ENCODE data around the gene ADAM30.

The ADAM30 gene

DNA sequence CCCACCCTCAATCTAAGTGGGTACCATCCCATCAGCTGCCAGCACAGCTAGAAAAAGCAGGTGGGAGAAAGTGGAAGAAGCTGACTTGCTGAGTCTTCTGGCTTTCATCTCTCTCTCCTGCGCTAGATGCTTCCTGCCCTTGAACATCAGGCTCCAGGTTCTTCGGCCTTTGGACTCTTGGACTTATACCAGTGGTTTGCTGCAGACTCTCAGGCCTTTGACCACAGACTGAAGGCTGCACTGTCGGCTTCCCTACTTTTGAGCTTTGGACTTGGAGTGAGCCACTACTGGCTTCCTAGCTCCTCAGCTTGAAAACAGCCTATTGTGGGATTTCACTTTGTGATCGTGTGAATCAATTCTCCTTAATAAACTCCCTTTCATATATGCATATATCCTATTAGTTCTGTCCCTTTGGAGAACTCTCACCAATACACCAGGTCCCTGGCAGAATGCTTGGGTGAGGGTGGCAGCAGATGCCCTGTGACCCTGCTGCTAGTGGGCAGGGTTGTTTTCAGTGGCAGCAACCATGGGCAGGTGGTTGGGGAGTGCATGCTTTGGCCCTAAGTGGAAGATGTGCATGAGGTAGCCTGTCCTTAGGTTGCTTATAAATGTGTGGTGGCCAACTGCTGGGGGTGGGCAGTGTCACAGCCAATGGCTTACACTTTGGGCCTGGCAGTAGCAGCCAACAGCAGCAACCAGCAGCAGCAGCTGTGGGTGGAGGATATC lies 10.8 kb upstream of the ADAM30 start:
- Histone ChIP-seq H3K9ac (ENCODE audit: low read length) (no peak overlapping the region), H3K4me3 (ENCODE audit: low read length) (no peak overlapping the region), H3K9me3 (ENCODE audit: control insufficient read depth, low read length) (no peaks in the 10 kb centered on the region), H3K4me1 (ENCODE audit: control insufficient read depth, insufficient read depth, low read length) (no peaks in the 10 kb centered on the region), H3K27me3 (ENCODE audit: control insufficient read depth, insufficient read depth, low read length) (no peaks in the 10 kb centered on the region), H3K36me3 (ENCODE audit: control insufficient read depth, insufficient read depth, low read length) (no peaks in the 10 kb centered on the region)

DNA sequence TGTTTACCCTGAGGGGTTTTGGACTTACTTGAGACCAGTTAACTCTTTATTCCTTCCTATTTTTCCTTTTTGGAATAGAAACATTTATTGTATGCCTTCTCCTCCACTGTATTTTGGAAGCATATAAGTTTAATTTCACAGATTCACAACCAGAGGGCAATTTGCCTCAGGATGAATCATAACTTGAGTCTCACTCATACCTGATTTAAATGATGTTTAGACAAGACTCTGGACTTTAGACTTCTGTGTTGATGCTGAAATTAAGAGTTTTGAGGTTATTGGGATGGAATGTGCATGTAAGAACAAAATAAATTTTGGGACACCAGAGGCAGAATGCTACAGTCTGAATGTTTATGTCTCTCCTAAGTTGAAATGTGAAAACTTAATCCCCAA lies 7.1 kb upstream of the ADAM30 start:
- Histone ChIP-seq H3K9ac (ENCODE audit: low read length) (no peak overlapping the region), H3K9me3 (ENCODE audit: control insufficient read depth, low read length) (no peaks in the 10 kb centered on the region), H3K27me3 (ENCODE audit: control insufficient read depth, insufficient read depth, low read length) (no peaks in the 10 kb centered on the region), H3K4me1 (ENCODE audit: control insufficient read depth, insufficient read depth, low read length) (no peaks in the 10 kb centered on the region), H3K36me3 (ENCODE audit: control insufficient read depth, insufficient read depth, low read length) (no peaks in the 10 kb centered on the region), H3K4me3 (ENCODE audit: low read length) (no peak overlapping the region)

DNA sequence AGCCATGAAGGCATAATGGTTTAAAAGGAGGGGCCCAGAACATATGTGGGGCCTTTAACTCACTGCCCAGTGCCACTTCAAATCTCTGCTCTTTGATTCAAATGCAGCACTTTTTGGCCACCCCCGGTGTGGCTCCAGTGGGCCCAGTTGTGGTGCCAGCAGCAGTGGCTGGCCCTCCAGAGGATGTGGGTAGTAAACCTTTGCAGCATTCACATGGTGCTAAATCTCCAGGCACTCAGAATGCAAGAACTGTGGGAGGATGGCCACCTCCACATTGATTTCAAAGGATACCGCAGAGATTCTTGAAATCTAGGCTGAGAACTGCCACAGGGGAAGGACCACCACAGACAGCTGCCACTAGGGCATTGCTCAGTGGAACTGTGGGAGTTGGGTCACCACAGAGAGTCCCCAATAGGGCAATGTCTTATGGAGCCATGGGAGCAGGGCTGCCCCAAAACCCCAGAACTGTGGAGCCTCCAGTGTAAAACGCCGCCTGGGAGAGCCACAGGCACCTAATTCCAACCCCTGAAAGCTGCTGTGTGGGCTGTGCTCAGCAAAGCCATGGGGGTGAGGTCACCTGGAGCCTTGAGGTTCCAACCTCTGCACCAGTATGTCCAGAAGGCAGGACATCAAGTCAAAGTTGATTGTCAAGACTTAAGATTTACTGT lies 6.6 kb upstream of the ADAM30 start:
- Histone ChIP-seq H3K4me3 (ENCODE audit: low read length) (no peak overlapping the region), H3K36me3 (ENCODE audit: control insufficient read depth, insufficient read depth, low read length) (no peaks in the 10 kb centered on the region), H3K27me3 (ENCODE audit: control insufficient read depth, insufficient read depth, low read length) (no peaks in the 10 kb centered on the region), H3K9me3 (ENCODE audit: control insufficient read depth, low read length) (no peaks in the 10 kb centered on the region), H3K9ac (ENCODE audit: low read length) (no peak overlapping the region), H3K4me1 (ENCODE audit: control insufficient read depth, insufficient read depth, low read length) (no peaks in the 10 kb centered on the region)

- Histone ChIP-seq H3K4me3 (ENCODE audit: low read length) (no peak overlapping the region), H3K36me3 (ENCODE audit: control insufficient read depth, insufficient read depth, low read length) (no peaks in the 10 kb centered on the region), H3K9me3 (ENCODE audit: control insufficient read depth, low read length) (no peaks in the 10 kb centered on the region), H3K4me1 (ENCODE audit: control insufficient read depth, insufficient read depth, low read length) (no peaks in the 10 kb centered on the region), H3K27me3 (ENCODE audit: control insufficient read depth, insufficient read depth, low read length) (peaks cover 10% of the 10 kb centered on the region), H3K9ac (ENCODE audit: low read length) (no peak overlapping the region)
Observed at GRCh38 chr1:119898981-119899720, 2.8 kb upstream of the ADAM30 start.

- no peaks in the 10 kb centered on the region for H3K9me3 ChIP-seq (ENCODE audit: control insufficient read depth, low read length)
- no peaks in the 10 kb centered on the region for H3K36me3 ChIP-seq (ENCODE audit: control insufficient read depth, insufficient read depth, low read length)
- H3K4me3 ChIP-seq (ENCODE audit: low read length) = no peak overlapping the region
- H3K4me1 ChIP-seq (ENCODE audit: control insufficient read depth, insufficient read depth, low read length) = no peaks in the 10 kb centered on the region
- H3K9ac ChIP-seq (ENCODE audit: low read length) = no peak overlapping the region
- H3K27me3 ChIP-seq (ENCODE audit: control insufficient read depth, insufficient read depth, low read length) = peaks cover 10% of the 10 kb centered on the region
Observed at GRCh38 chr1:119898530-119898929, 2.2 kb upstream of the ADAM30 start.

- Histone ChIP-seq H3K9ac (ENCODE audit: low read length) (no peak overlapping the region), H3K4me1 (ENCODE audit: control insufficient read depth, insufficient read depth, low read length) (no peaks in the 10 kb centered on the region), H3K4me3 (ENCODE audit: low read length) (no peak overlapping the region), H3K36me3 (ENCODE audit: control insufficient read depth, insufficient read depth, low read length) (no peaks in the 10 kb centered on the region), H3K27me3 (ENCODE audit: control insufficient read depth, insufficient read depth, low read length) (peaks cover 10% of the 10 kb centered on the region), H3K9me3 (ENCODE audit: control insufficient read depth, low read length) (no peaks in the 10 kb centered on the region)
Observed at GRCh38 chr1:119895102-119895501, 1.2 kb downstream of the ADAM30 start.

GRCh38 chr1:119893827-119894700 lies 2.3 kb downstream of the ADAM30 start:
- Histone ChIP-seq H3K4me3 (ENCODE audit: low read length) (no peak overlapping the region), H3K4me1 (ENCODE audit: control insufficient read depth, insufficient read depth, low read length) (no peaks in the 10 kb centered on the region), H3K27me3 (ENCODE audit: control insufficient read depth, insufficient read depth, low read length) (peaks cover 10% of the 10 kb centered on the region), H3K36me3 (ENCODE audit: control insufficient read depth, insufficient read depth, low read length) (no peaks in the 10 kb centered on the region), H3K9me3 (ENCODE audit: control insufficient read depth, low read length) (no peaks in the 10 kb centered on the region), H3K9ac (ENCODE audit: low read length) (no peak overlapping the region)

DNA sequence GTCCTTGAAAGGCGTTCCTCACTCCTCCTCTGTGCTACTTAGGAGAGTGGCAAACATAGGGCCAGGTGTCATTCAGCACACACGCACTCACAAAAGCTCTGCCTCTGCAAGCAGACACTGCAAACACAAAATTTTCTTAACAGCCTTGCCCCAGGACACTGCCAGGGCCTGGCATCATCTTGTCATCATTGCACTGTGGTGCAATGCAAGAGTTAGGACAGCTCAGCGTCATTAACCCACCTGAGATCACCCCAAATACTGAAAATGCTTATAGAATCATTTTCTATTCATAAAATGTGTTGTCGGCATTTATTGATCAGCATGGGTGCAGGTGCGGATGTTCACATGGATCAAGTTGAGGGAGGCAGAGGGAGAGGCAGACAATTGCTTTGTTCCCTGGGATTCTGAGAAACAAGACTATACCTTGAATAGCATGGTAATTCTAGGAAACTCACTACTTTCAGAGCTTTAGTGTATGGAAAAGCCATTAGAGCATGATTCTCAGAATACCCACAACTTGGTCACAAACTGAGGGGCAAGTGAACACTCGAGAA lies 3.0 kb downstream of the ADAM30 start:
- Histone ChIP-seq H3K4me1 (ENCODE audit: control insufficient read depth, insufficient read depth, low read length) (no peaks in the 10 kb centered on the region), H3K27me3 (ENCODE audit: control insufficient read depth, insufficient read depth, low read length) (peaks cover 10% of the 10 kb centered on the region), H3K4me3 (ENCODE audit: low read length) (no peak overlapping the region)

GRCh38 chr1:119891386-119891785 lies 4.9 kb downstream of the ADAM30 start:
- Histone ChIP-seq H3K9me3 (ENCODE audit: control insufficient read depth, low read length) (no peaks in the 10 kb centered on the region), H3K4me1 (ENCODE audit: control insufficient read depth, insufficient read depth, low read length) (no peaks in the 10 kb centered on the region), H3K27me3 (ENCODE audit: control insufficient read depth, insufficient read depth, low read length) (peaks cover 10% of the 10 kb centered on the region), H3K4me3 (ENCODE audit: low read length) (no peak overlapping the region), H3K9ac (ENCODE audit: low read length) (no peak overlapping the region), H3K36me3 (ENCODE audit: control insufficient read depth, insufficient read depth, low read length) (no peaks in the 10 kb centered on the region)

More for the DNA sequence above, 3.0 kb downstream of the ADAM30 start:
- H3K9me3 ChIP-seq (ENCODE audit: control insufficient read depth, low read length) = no peaks in the 10 kb centered on the region
- no peaks in the 10 kb centered on the region for H3K36me3 ChIP-seq (ENCODE audit: control insufficient read depth, insufficient read depth, low read length)
- H3K9ac ChIP-seq (ENCODE audit: low read length) = no peak overlapping the region

GRCh38 chr1:119888476-119888875 lies 7.8 kb downstream of the ADAM30 start:
- no peaks in the 10 kb centered on the region for H3K9me3 ChIP-seq (ENCODE audit: control insufficient read depth, low read length)
- H3K36me3 ChIP-seq (ENCODE audit: control insufficient read depth, insufficient read depth, low read length) = no peaks in the 10 kb centered on the region
- no peaks in the 10 kb centered on the region for H3K4me1 ChIP-seq (ENCODE audit: control insufficient read depth, insufficient read depth, low read length)
- H3K4me3 ChIP-seq (ENCODE audit: low read length) = no peak overlapping the region
- peaks cover 4% of the 10 kb centered on the region for H3K27me3 ChIP-seq (ENCODE audit: control insufficient read depth, insufficient read depth, low read length)
- H3K9ac ChIP-seq (ENCODE audit: low read length) = no peak overlapping the region

GRCh38 chr1:119887427-119887826 lies 8.9 kb downstream of the ADAM30 start:
- H3K4me1 ChIP-seq (ENCODE audit: control insufficient read depth, insufficient read depth, low read length) = no peaks in the 10 kb centered on the region

More at GRCh38 chr1:119887427-119887826, 8.9 kb downstream of the ADAM30 start:
- H3K9me3 ChIP-seq (ENCODE audit: control insufficient read depth, low read length) = no peaks in the 10 kb centered on the region
- peaks cover 4% of the 10 kb centered on the region for H3K27me3 ChIP-seq (ENCODE audit: control insufficient read depth, insufficient read depth, low read length)
- H3K4me3 ChIP-seq (ENCODE audit: low read length) = no peak overlapping the region
- H3K9ac ChIP-seq (ENCODE audit: low read length) = no peak overlapping the region
- no peaks in the 10 kb centered on the region for H3K36me3 ChIP-seq (ENCODE audit: control insufficient read depth, insufficient read depth, low read length)
